ENCODE data around the gene DTX4. TPM values are rescaled to one million over a fixed set of nuclear protein-coding genes. Genes with fewer than 3 reads are reported as not detected.

The DTX4 gene
- total RNA-seq, 1 donor from 2014 or later = 16.1 TPM

GRCh38 chr11:59184691-59185339 is 12.9 kb downstream of the DTX4 start:
- Histone ChIP-seq H3K4me3 (ENCODE audit: insufficient read depth, low read depth, low read length) (no peak overlapping the region), H3K9me3 (ENCODE audit: insufficient read depth, low read depth, low read length) (no peaks in the 10 kb centered on the region), H2AFZ (ENCODE audit: low read depth, low read length) (no peak overlapping the region), H3K27ac (ENCODE audit: low read depth, low read length) (no peak overlapping the region), H3K79me2 (ENCODE audit: insufficient read depth, low read length) (no peaks in the 10 kb centered on the region), H4K20me1 (ENCODE audit: insufficient read depth, low read length) (no peaks in the 10 kb centered on the region), H3K9ac (ENCODE audit: low read length) (no peak overlapping the region), H3K4me2 (ENCODE audit: low read length) (no peak overlapping the region), H3K4me1 (ENCODE audit: insufficient read depth, low read length) (no peaks in the 10 kb centered on the region), H3K27me3 (ENCODE audit: insufficient read depth, low read length) (peaks cover 8% of the 10 kb centered on the region), H3K36me3 (ENCODE audit: insufficient read depth, low read length) (no peaks in the 10 kb centered on the region)
- H3K9me3 Mint-ChIP-seq (ENCODE audit: unreplicated experiment) = no peaks in the 10 kb centered on the region
- TF ChIP-seq EZH2 (IDR thresholded peaks at IDR 0.05; ENCODE audit: insufficient read depth, low read length) (no peak), CTCF (IDR thresholded peaks at IDR 0.05; ENCODE audit: insufficient read depth, low read depth, low read length) (no peak)
- H3K27me3 Mint-ChIP-seq (ENCODE audit: low read depth, unreplicated experiment) = no peaks in the 10 kb centered on the region
- no peak overlapping the region for H3K4me3 Mint-ChIP-seq (ENCODE audit: unreplicated experiment)
- peaks cover 27% of the 10 kb centered on the region for H3K36me3 Mint-ChIP-seq (ENCODE audit: low read depth, unreplicated experiment)
- peaks cover 20% of the 10 kb centered on the region for H3K4me1 Mint-ChIP-seq (ENCODE audit: low read depth, unreplicated experiment)
- DNase-seq (ENCODE audit: low read depth) (no peak), FAIRE-seq (no peak)
- no peak overlapping the region for H3K27ac Mint-ChIP-seq (ENCODE audit: unreplicated experiment)

- no peaks in the 10 kb centered on the region for H3K27me3 Mint-ChIP-seq (ENCODE audit: low read depth, unreplicated experiment)
- no peaks in the 10 kb centered on the region for H4K20me1 ChIP-seq (ENCODE audit: insufficient read depth, low read length)
- H3K36me3 ChIP-seq (ENCODE audit: insufficient read depth, low read length) = no peaks in the 10 kb centered on the region
Measured at GRCh38 chr11:59185386-59185945, 13.5 kb downstream of the DTX4 start.

GRCh38 chr11:59186130-59186594 is 14.2 kb downstream of the DTX4 start:
- H3K4me3 ChIP-seq (ENCODE audit: insufficient read depth, low read depth, low read length) = no peak overlapping the region
- no peak overlapping the region for H2AFZ ChIP-seq (ENCODE audit: low read depth, low read length)
- H3K36me3 Mint-ChIP-seq (ENCODE audit: low read depth, unreplicated experiment) = peaks cover 28% of the 10 kb centered on the region
- H3K4me2 ChIP-seq (ENCODE audit: low read length) = no peak overlapping the region
- no peak overlapping the region for H3K27ac Mint-ChIP-seq (ENCODE audit: unreplicated experiment)
- peaks cover 8% of the 10 kb centered on the region for H3K27me3 ChIP-seq (ENCODE audit: insufficient read depth, low read length)
- H3K9me3 Mint-ChIP-seq (ENCODE audit: unreplicated experiment) = no peaks in the 10 kb centered on the region
- H3K36me3 ChIP-seq (ENCODE audit: insufficient read depth, low read length) = no peaks in the 10 kb centered on the region
- H3K27me3 Mint-ChIP-seq (ENCODE audit: low read depth, unreplicated experiment) = no peaks in the 10 kb centered on the region
- DNase-seq (ENCODE audit: low read depth) = no peak
- no peak for FAIRE-seq
- H3K79me2 ChIP-seq (ENCODE audit: insufficient read depth, low read length) = no peaks in the 10 kb centered on the region
- no peak overlapping the region for H3K27ac ChIP-seq (ENCODE audit: low read depth, low read length)
- H3K9ac ChIP-seq (ENCODE audit: low read length) = no peak overlapping the region
- H3K4me1 Mint-ChIP-seq (ENCODE audit: low read depth, unreplicated experiment) = peaks cover 22% of the 10 kb centered on the region
- H4K20me1 ChIP-seq (ENCODE audit: insufficient read depth, low read length) = no peaks in the 10 kb centered on the region
- no peaks in the 10 kb centered on the region for H3K9me3 ChIP-seq (ENCODE audit: insufficient read depth, low read depth, low read length)
- H3K4me3 Mint-ChIP-seq (ENCODE audit: unreplicated experiment) = no peak overlapping the region
- TF ChIP-seq EZH2 (IDR thresholded peaks at IDR 0.05; ENCODE audit: insufficient read depth, low read length) (no peak), CTCF (IDR thresholded peaks at IDR 0.05; ENCODE audit: insufficient read depth, low read depth, low read length) (peak; percentile 33)
- no peaks in the 10 kb centered on the region for H3K4me1 ChIP-seq (ENCODE audit: insufficient read depth, low read length)

More at GRCh38 chr11:59185386-59185945, 13.5 kb downstream of the DTX4 start:
- Mint-ChIP-seq H3K4me3 (ENCODE audit: unreplicated experiment) (no peak overlapping the region), H3K36me3 (ENCODE audit: low read depth, unreplicated experiment) (peaks cover 26% of the 10 kb centered on the region), H3K27ac (ENCODE audit: unreplicated experiment) (peak overlapping the region; percentile 26), H3K4me1 (ENCODE audit: low read depth, unreplicated experiment) (peaks cover 20% of the 10 kb centered on the region), H3K9me3 (ENCODE audit: unreplicated experiment) (no peaks in the 10 kb centered on the region)
- Histone ChIP-seq H2AFZ (ENCODE audit: low read depth, low read length) (no peak overlapping the region), H3K4me2 (ENCODE audit: low read length) (no peak overlapping the region), H3K27ac (ENCODE audit: low read depth, low read length) (no peak overlapping the region), H3K9ac (ENCODE audit: low read length) (no peak overlapping the region), H3K9me3 (ENCODE audit: insufficient read depth, low read depth, low read length) (no peaks in the 10 kb centered on the region), H3K4me1 (ENCODE audit: insufficient read depth, low read length) (no peaks in the 10 kb centered on the region), H3K27me3 (ENCODE audit: insufficient read depth, low read length) (peaks cover 8% of the 10 kb centered on the region), H3K4me3 (ENCODE audit: insufficient read depth, low read depth, low read length) (no peak overlapping the region), H3K79me2 (ENCODE audit: insufficient read depth, low read length) (no peaks in the 10 kb centered on the region)
- FAIRE-seq (no peak), DNase-seq (ENCODE audit: low read depth) (no peak)
- no peak for TF ChIP-seq EZH2 (IDR thresholded peaks at IDR 0.05; ENCODE audit: insufficient read depth, low read length)

Measured in astrocyte (in vitro differentiated cells and primary cell).